Endodermal cell (in vitro differentiated cells): ENCODE results near the gene FOXA3. TPM values are rescaled to one million over a fixed set of nuclear protein-coding genes. Genes with fewer than 3 reads are reported as not detected.

Source experiments
- DNase-seq: peaks from one replicate; pipeline ENCODE4 v3.0.0-alpha.2; 2017
- H3K27ac ChIP-seq: 2 replicates; pipeline ENCODE4 v1.5.1; 2013; ENCODE audit warnings: mild to moderate bottlenecking, low read depth, low read length, moderate library complexity
- H3K27me3 ChIP-seq: 2 replicates; pipeline ENCODE4 v1.6.1; 2013; ENCODE audit warnings: mild to moderate bottlenecking, low read length, moderate library complexity; ENCODE audit not compliant: insufficient read depth, control insufficient read depth, poor library complexity, severe bottlenecking
- H3K36me3 ChIP-seq: 2 replicates; pipeline ENCODE4 v1.7.0; 2013; ENCODE audit warnings: mild to moderate bottlenecking, low read length, moderate library complexity; ENCODE audit not compliant: control insufficient read depth, insufficient read depth
- H3K4me1 ChIP-seq: one replicate; pipeline ENCODE4 v1.7.0; 2013; ENCODE audit warnings: low read length; ENCODE audit not compliant: control insufficient read depth, insufficient read depth
- H3K4me3 ChIP-seq: 2 replicates; pipeline ENCODE4 v1.5.1; 2013; ENCODE audit warnings: mild to moderate bottlenecking, low read length, moderate library complexity
- H3K9ac ChIP-seq: 2 replicates; pipeline ENCODE4 v1.6.1; 2013; ENCODE audit warnings: mild to moderate bottlenecking, low read length, moderate library complexity; ENCODE audit not compliant: poor library complexity, severe bottlenecking; ENCODE audit errors: extremely low read depth
- H3K9me3 ChIP-seq: 2 replicates; pipeline ENCODE4 v1.6.1; 2013; ENCODE audit warnings: mild to moderate bottlenecking, low read length, moderate library complexity; ENCODE audit not compliant: control insufficient read depth
- H3K27ac Mint-ChIP-seq: 2 replicates; pipeline ENCODE4 v1.8.0; 2020; ENCODE audit warnings: mixed read lengths
- H3K27me3 Mint-ChIP-seq: 2 replicates; pipeline ENCODE4 v1.8.0; 2021; ENCODE audit warnings: mild to moderate bottlenecking, mixed read lengths; ENCODE audit not compliant: insufficient read depth
- H3K36me3 Mint-ChIP-seq: 2 replicates; pipeline ENCODE4 v1.8.0; 2020; ENCODE audit warnings: low read depth, mixed read lengths
- H3K4me1 Mint-ChIP-seq: 2 replicates; pipeline ENCODE4 v1.8.0; 2020; ENCODE audit warnings: mixed read lengths
- H3K4me3 Mint-ChIP-seq: 2 replicates; pipeline ENCODE4 v1.8.0; 2020; ENCODE audit warnings: mild to moderate bottlenecking, moderate library complexity, mixed read lengths
- H3K9me3 Mint-ChIP-seq: 2 replicates; pipeline ENCODE4 v1.8.0; 2020; ENCODE audit warnings: mild to moderate bottlenecking, mixed read lengths
- CTCF ChIP-seq: fragments of 200-600 bp; sonication (generic); conservative IDR thresholded peaks from 2 replicates; pipeline ENCODE4 v1.5.0; 2021; ENCODE audit warnings: antibody characterized with exemption, mild to moderate bottlenecking
- WGBS, 2 experiments: methylation state at CpG; one replicate each; pipeline versions ENCODE4 v1.1.5 to v1.1.7; 2013; ENCODE audit warnings: missing lambda C conversion rate in 2 of 2, mixed read lengths in 1 of 2; ENCODE audit not compliant: insufficient coverage in 1 of 2, insufficient read length in 1 of 2; 5-methylcytosine and 5-hydroxymethylcytosine counted together
- total RNA-seq, 2 donors: library from RNA; stranded (reverse); fragmentation: NEBNext Ultra II Directional in 1 of 2; extraction: Animal tissue kit (Norgen Biotek cat#: 25700) in 1 of 2; gene quantifications; 2 replicates in 1 of 2; 3 replicates in 1 of 2; pipeline ENCODE4 v1.2.1, GENCODE V29; 2021

Gene FOXA3
- total RNA-seq, 2 donors from 2014 or later, result 54.2 to 58.1 TPM

GRCh38 chr19:45823182-45823581, 40.9 kb upstream of the FOXA3 start:
- Mint-ChIP-seq H3K4me3 (no peak overlapping the region), H3K27ac (no peak overlapping the region), H3K4me1 (no peaks in the 10 kb centered on the region), H3K27me3 (no peaks in the 10 kb centered on the region), H3K36me3 (peaks cover 68% of the 10 kb centered on the region), H3K9me3 (no peaks in the 10 kb centered on the region)
- Histone ChIP-seq H3K9ac (no peak overlapping the region), H3K27me3 (no peaks in the 10 kb centered on the region), H3K4me3 (no peak overlapping the region), H3K9me3 (no peaks in the 10 kb centered on the region), H3K27ac (no peak overlapping the region), H3K4me1 (peaks cover 4% of the 10 kb centered on the region), H3K36me3 (peaks cover 74% of the 10 kb centered on the region)
- 94% methylated on average over 3 to 12 of the region's 12 CpGs for WGBS, 2 experiments
- no peak for DNase-seq
- TF ChIP-seq CTCF, result no peak

GRCh38 chr19:45824041-45824471, 40.1 kb upstream of the FOXA3 start:
- Mint-ChIP-seq H3K27me3 (no peaks in the 10 kb centered on the region), H3K9me3 (no peaks in the 10 kb centered on the region), H3K4me3 (no peak overlapping the region), H3K36me3 (peaks cover 76% of the 10 kb centered on the region), H3K27ac (no peak overlapping the region), H3K4me1 (no peaks in the 10 kb centered on the region)
- peak; percentile 42 for DNase-seq
- WGBS, 2 experiments, result 90 to 99% methylated on average over 12 of the region's 12 CpGs
- no peaks in the 10 kb centered on the region for H3K27me3 ChIP-seq
- H3K9ac ChIP-seq, result no peak overlapping the region
- H3K4me1 ChIP-seq, result no peaks in the 10 kb centered on the region
- peaks cover 82% of the 10 kb centered on the region for H3K36me3 ChIP-seq
- no peak overlapping the region for H3K27ac ChIP-seq
- no peak overlapping the region for H3K4me3 ChIP-seq
- TF ChIP-seq CTCF, result no peak
- no peaks in the 10 kb centered on the region for H3K9me3 ChIP-seq

GRCh38 chr19:45824531-45825262, 39.4 kb upstream of the FOXA3 start:
- peaks cover 80% of the 10 kb centered on the region for H3K36me3 Mint-ChIP-seq
- no peaks in the 10 kb centered on the region for H3K9me3 Mint-ChIP-seq
- no peaks in the 10 kb centered on the region for H3K27me3 Mint-ChIP-seq
- Histone ChIP-seq H3K9ac (no peak overlapping the region), H3K27me3 (no peaks in the 10 kb centered on the region), H3K27ac (no peak overlapping the region), H3K4me3 (no peak overlapping the region), H3K4me1 (no peaks in the 10 kb centered on the region), H3K9me3 (no peaks in the 10 kb centered on the region), H3K36me3 (peaks cover 86% of the 10 kb centered on the region)
- no peak overlapping the region for H3K4me3 Mint-ChIP-seq
- no peaks in the 10 kb centered on the region for H3K4me1 Mint-ChIP-seq
- H3K27ac Mint-ChIP-seq, result peak overlapping the region; percentile 26
- WGBS, 2 experiments, result 94 to 99% methylated on average over 16 to 26 of the region's 26 CpGs
- TF ChIP-seq CTCF, result no peak
- DNase-seq, result no peak
